ENCODE data around the gene CNTNAP2.

The CNTNAP2 gene

GRCh38 chr7:147759327-147759943 lies 1642.8 kb downstream of the CNTNAP2 start:
- DNase-seq (ENCODE audit: low read depth): no peak
- TF ChIP-seq CTCF (conservative IDR thresholded peaks at IDR 0.05; ENCODE audit: control insufficient read depth, insufficient read depth, low read depth, low read length): no peak
- H3K4me3 ChIP-seq (ENCODE audit: control insufficient read depth, low read depth, low read length): no peak overlapping the region

GRCh38 chr7:147765301-147765700 lies 1648.7 kb downstream of the CNTNAP2 start:
- no peak for TF ChIP-seq CTCF (conservative IDR thresholded peaks at IDR 0.05; ENCODE audit: control insufficient read depth, insufficient read depth, low read depth, low read length)
- DNase-seq (ENCODE audit: low read depth): no peak
- no peak overlapping the region for H3K4me3 ChIP-seq (ENCODE audit: control insufficient read depth, low read depth, low read length)

- no peak overlapping the region for H3K4me3 ChIP-seq (ENCODE audit: control insufficient read depth, low read depth, low read length)
- DNase-seq (ENCODE audit: low read depth): no peak
- TF ChIP-seq CTCF (conservative IDR thresholded peaks at IDR 0.05; ENCODE audit: control insufficient read depth, insufficient read depth, low read depth, low read length): no peak
Measured at GRCh38 chr7:147771344-147771743, 1654.7 kb downstream of the CNTNAP2 start.

GRCh38 chr7:147774461-147774860 lies 1657.9 kb downstream of the CNTNAP2 start:
- TF ChIP-seq CTCF (conservative IDR thresholded peaks at IDR 0.05; ENCODE audit: control insufficient read depth, insufficient read depth, low read depth, low read length): no peak
- no peak for DNase-seq (ENCODE audit: low read depth)
- no peak overlapping the region for H3K4me3 ChIP-seq (ENCODE audit: control insufficient read depth, low read depth, low read length)

GRCh38 chr7:147775516-147776284 lies 1659.1 kb downstream of the CNTNAP2 start:
- no peak for DNase-seq (ENCODE audit: low read depth)
- no peak for TF ChIP-seq CTCF (conservative IDR thresholded peaks at IDR 0.05; ENCODE audit: control insufficient read depth, insufficient read depth, low read depth, low read length)
- H3K4me3 ChIP-seq (ENCODE audit: control insufficient read depth, low read depth, low read length): no peak overlapping the region

GRCh38 chr7:147777309-147777708 lies 1660.7 kb downstream of the CNTNAP2 start:
- no peak for DNase-seq (ENCODE audit: low read depth)
- no peak for TF ChIP-seq CTCF (conservative IDR thresholded peaks at IDR 0.05; ENCODE audit: control insufficient read depth, insufficient read depth, low read depth, low read length)
- H3K4me3 ChIP-seq (ENCODE audit: control insufficient read depth, low read depth, low read length): no peak overlapping the region

Data from fibroblast of mammary gland (primary cell).